Astrocyte (in vitro differentiated cells and primary cell): Measurements from ENCODE around the gene MCF2L2.

Source experiments
- CTCF ChIP-seq: IDR thresholded peaks from 2 replicates; pipeline ENCODE4 v1.5.1; 2011; ENCODE audit warnings: low read depth, mild to moderate bottlenecking, inconsistent platforms, low read length, moderate library complexity; ENCODE audit not compliant: insufficient read depth
- EZH2 ChIP-seq: IDR thresholded peaks from 2 replicates; pipeline ENCODE4 v1.6.1; 2012; ENCODE audit warnings: mild to moderate bottlenecking, low read length, inconsistent platforms; ENCODE audit not compliant: insufficient read depth

- TF ChIP-seq EZH2 (no peak), CTCF (no peak)
Measured at GRCh38 chr3:183359036-183359435, 69.4 kb downstream of the MCF2L2 start.
